ENCODE data around the gene DHX8. TPM values are rescaled to one million over a fixed set of nuclear protein-coding genes. Genes with fewer than 3 reads are reported as not detected.
"Not testable (repeated sequence)": the region's sequence is repeated elsewhere in the genome, so short reads cannot be mapped to it uniquely, and the experiment has no call there.

DHX8 gene
- polyA plus RNA-seq, 1 of the 3 experiments (the other 2 are of a cell fraction), result 31.3 TPM

GRCh38 chr17:43509440-43509839, 25.7 kb downstream of the DHX8 start:
- H3K9ac ChIP-seq; H3K9me2 ChIP-seq; H3K4me2 ChIP-seq; H3K4me3 ChIP-seq (ENCODE audit: low read depth in 2 of 2, low read length in 1 of 2); H2AFZ ChIP-seq (ENCODE audit: low read depth); H3F3A ChIP-seq (replicated peaks; ENCODE audit: insufficient read depth); CTCF ChIA-PET; H3K27me3 ChIP-seq (ENCODE audit: insufficient read depth); H4K20me1 ChIP-seq (ENCODE audit: insufficient read depth); H3K9me3 ChIP-seq; H3K4me1 ChIP-seq (ENCODE audit: control insufficient read depth in 1 of 2, insufficient read depth in 2 of 2, low read depth in 1 of 2, low read length in 1 of 2); DNase-seq; H3K79me2 ChIP-seq (ENCODE audit: insufficient read depth); H3K27ac ChIP-seq (ENCODE audit: low read depth in 2 of 2, low read length in 1 of 2): not testable (repeated sequence)
- peaks cover 54 to 76% of the 10 kb centered on the region in 2 experiments for H3K36me3 ChIP-seq (replicated peaks in 1 of 2; ENCODE audit: control insufficient read depth in 1 of 2, insufficient read depth in 2 of 2, low read length in 1 of 2)
- POLR2A ChIA-PET, result interaction anchor here (0.6 kb wide), 2 partner anchors 21 to 121 kb away, joined by 3 to 4 read pairs; no protein-coding TSS in a partner anchor
- WGBS (ENCODE audit: low lambda C conversion rate), result 96% methylated on average over 7 of the region's 7 CpGs

GRCh38 chr17:43511199-43511598, 27.4 kb downstream of the DHX8 start:
- H3K36me3 ChIP-seq (replicated peaks in 1 of 2; ENCODE audit: control insufficient read depth in 1 of 2, insufficient read depth in 2 of 2, low read length in 1 of 2), result peaks cover 51 to 79% of the 10 kb centered on the region in 2 experiments
- not testable (repeated sequence) for H3K4me1 ChIP-seq (ENCODE audit: control insufficient read depth in 1 of 2, insufficient read depth in 2 of 2, low read depth in 1 of 2, low read length in 1 of 2); H4K20me1 ChIP-seq (ENCODE audit: insufficient read depth); H3K79me2 ChIP-seq (ENCODE audit: insufficient read depth); H2AFZ ChIP-seq (ENCODE audit: low read depth); H3K4me3 ChIP-seq (ENCODE audit: low read depth in 2 of 2, low read length in 1 of 2); H3K9me3 ChIP-seq; H3K27ac ChIP-seq (ENCODE audit: low read depth in 2 of 2, low read length in 1 of 2); DNase-seq; H3K9ac ChIP-seq; H3K27me3 ChIP-seq (ENCODE audit: insufficient read depth); H3K9me2 ChIP-seq; H3K4me2 ChIP-seq
- WGBS (ENCODE audit: low lambda C conversion rate), result 97% methylated on average over 3 of the region's 3 CpGs
- CTCF ChIA-PET, result interaction anchor here (1.9 kb wide), 1 partner anchor 10 kb away, joined by 5 read pairs; no protein-coding TSS in a partner anchor
- peaks cover 13% of the 10 kb centered on the region for H3F3A ChIP-seq (replicated peaks; ENCODE audit: insufficient read depth)
- POLR2A ChIA-PET, result interaction anchor here (0.7 kb wide), 1 partner anchor 113 kb away, joined by 5 read pairs; no protein-coding TSS in a partner anchor

GRCh38 chr17:43515656-43516055, 31.9 kb downstream of the DHX8 start:
- Histone ChIP-seq H3K27ac (ENCODE audit: low read depth in 2 of 2, low read length in 1 of 2) (peak overlapping the region in 1 of 2 experiments; percentile 84; a peak in 2 of 4 replicates), H3K79me2 (ENCODE audit: insufficient read depth) (peaks cover 4% of the 10 kb centered on the region; the same call in 1 of the 2 replicates), H3K9ac (no peak overlapping the region), H3K27me3 (ENCODE audit: insufficient read depth) (no peaks in the 10 kb centered on the region), H3K4me1 (ENCODE audit: control insufficient read depth in 1 of 2, insufficient read depth in 2 of 2, low read depth in 1 of 2, low read length in 1 of 2) (peaks cover 0 to 21% of the 10 kb centered on the region in 2 experiments; a peak in 2 of 4 replicates), H2AFZ (ENCODE audit: low read depth) (no peak overlapping the region), H4K20me1 (ENCODE audit: insufficient read depth) (peaks cover 8% of the 10 kb centered on the region; the same call in 1 of the 2 replicates), H3K4me2 (no peak overlapping the region), H3K9me3 (no peaks in the 10 kb centered on the region), H3K36me3 (replicated peaks in 1 of 2; ENCODE audit: control insufficient read depth in 1 of 2, insufficient read depth in 2 of 2, low read length in 1 of 2) (peaks cover 67 to 82% of the 10 kb centered on the region in 2 experiments), H3F3A (replicated peaks; ENCODE audit: insufficient read depth) (peaks cover 37% of the 10 kb centered on the region), H3K4me3 (ENCODE audit: low read depth in 2 of 2, low read length in 1 of 2) (no peak overlapping the region), H3K9me2 (no peaks in the 10 kb centered on the region)
- no peak for DNase-seq
- no peak for TF ChIP-seq NRF1 (IDR thresholded peaks at IDR 0.05; ENCODE audit: low read depth, low read length)
- TF ChIP-seq POLR2AphosphoS5 (IDR thresholded peaks at IDR 0.05; ENCODE audit: low read depth, low read length), result no peak
- no peak for TF ChIP-seq USF2 (IDR thresholded peaks at IDR 0.05; ENCODE audit: borderline replicate concordance, low read depth, low read length)
- TF ChIP-seq IRF3 (IDR thresholded peaks at IDR 0.05; ENCODE audit: low read depth, low read length), result no peak
- WGBS (ENCODE audit: low lambda C conversion rate), result 100% methylated on average over 1 of the region's 1 CpG
- ChIA-PET POLR2A (interaction anchor here (0.5 kb wide), 1 partner anchor 19 kb away, joined by 3 read pairs; no protein-coding TSS in a partner anchor), CTCF (interaction anchor here (0.9 to 4.3 kb wide), 3 partner anchors 32 to 245 kb away, joined by 3 to 24 read pairs (median 6); partner anchors contain the start of gene DHX8)

Data from SK-N-SH (cell line).